Kidney (tissue), 14 donors: ENCODE results near the gene FAM20A. TPM values are rescaled to one million over a fixed set of nuclear protein-coding genes. Genes with fewer than 3 reads are reported as not detected.

Experiments
- DNase-seq, 5 donors: peaks; one replicate each; pipeline ENCODE4 v3.0.0-alpha.2; 2013 to 2020
- FAIRE-seq: peaks from 2 replicates; lab custom pipeline; 2012; peaks lifted over from hg19 to GRCh38; lab: Jason Lieb, UNC
- H3K27ac ChIP-seq, 2 donors: one replicate each; pipeline ENCODE4 v1.7.0; 2013; ENCODE audit warnings: low read depth in 2 of 2, low read length in 2 of 2, inconsistent platforms in 1 of 2
- H3K27me3 ChIP-seq: one replicate; pipeline ENCODE4 v1.7.1; 2013; ENCODE audit warnings: low read length, inconsistent platforms; ENCODE audit not compliant: control insufficient read depth, insufficient read depth
- H3K36me3 ChIP-seq, 3 donors: one replicate each; pipeline versions ENCODE4 v1.7.0 to v1.7.1; 2013; ENCODE audit warnings: low read length in 3 of 3, control low read depth in 1 of 3, inconsistent platforms in 1 of 3; ENCODE audit not compliant: insufficient read depth in 3 of 3, control insufficient read depth in 2 of 3
- H3K4me1 ChIP-seq, 3 donors: one replicate each; pipeline versions ENCODE4 v1.7.0 to v1.7.1; 2013; ENCODE audit warnings: low read length in 3 of 3, inconsistent platforms in 1 of 3, low read depth in 1 of 3; ENCODE audit not compliant: control insufficient read depth in 2 of 3, insufficient read depth in 2 of 3
- H3K4me3 ChIP-seq, 3 donors: one replicate each; pipeline versions ENCODE4 v1.7.0 to v1.8.1; 2013; ENCODE audit warnings: low read length in 3 of 3, control low read depth in 1 of 3, inconsistent platforms in 1 of 3
- H3K9ac ChIP-seq, 3 donors: one replicate each; pipeline versions ENCODE4 v1.7.0 to v1.7.1; 2013; ENCODE audit warnings: low read length in 3 of 3, control low read depth in 1 of 3, inconsistent platforms in 1 of 3
- H3K9me3 ChIP-seq, 3 donors: one replicate each; pipeline versions ENCODE4 v1.7.0 to v1.7.1; 2013; ENCODE audit warnings: low read length in 3 of 3, control low read depth in 1 of 3, inconsistent platforms in 1 of 3; ENCODE audit not compliant: control insufficient read depth in 2 of 3, insufficient read depth in 1 of 3
- CTCF ChIP-seq: IDR thresholded peaks from 3 replicates; pipeline ENCODE4 v1.5.1; 2012; ENCODE audit warnings: mild to moderate bottlenecking, moderate library complexity, borderline replicate concordance; ENCODE audit not compliant: insufficient read depth; ENCODE audit errors: extremely low read depth
- intact Hi-C: fragments of 100-400 bp; cut with DNase I; formaldehyde crosslinking; loops from one replicate; pipeline ENCODE4 v1.11.1; 2022
- polyA plus RNA-seq: library from polyadenylated mRNA; stranded (reverse); fragments of 350-450 nt; fragmentation: Illumina TruSeq; extraction: RNeasy Lipid Tissue Mini Kit (QIAGEN cat#74804); gene quantifications from one replicate; pipeline ENCODE4 v1.2.3, GENCODE V29; 2014; ENCODE audit warnings: low read depth, low replicate concordance; ENCODE audit not compliant: insufficient read depth
- total RNA-seq: library from RNA; stranded (reverse); fragmentation: NEBNext Ultra II Directional; extraction: Animal tissue kit (Norgen Biotek cat#: 25700); gene quantifications from one replicate; pipeline ENCODE4 v1.2.1, GENCODE V29; 2021
- donor health status: control.
- donor health status: control.
- donor health status: control.
- donor health status: control.
- donor health status: control.
- donor health status: DM: yes; HTN: yes; CAD: no.
- donor health status: Normal renal cell carcinoma (clear cell type).

The FAM20A gene
- total and polyA plus RNA-seq, 2 donors from 2014 or later, result 65.8 to 77.7 TPM

DNA sequence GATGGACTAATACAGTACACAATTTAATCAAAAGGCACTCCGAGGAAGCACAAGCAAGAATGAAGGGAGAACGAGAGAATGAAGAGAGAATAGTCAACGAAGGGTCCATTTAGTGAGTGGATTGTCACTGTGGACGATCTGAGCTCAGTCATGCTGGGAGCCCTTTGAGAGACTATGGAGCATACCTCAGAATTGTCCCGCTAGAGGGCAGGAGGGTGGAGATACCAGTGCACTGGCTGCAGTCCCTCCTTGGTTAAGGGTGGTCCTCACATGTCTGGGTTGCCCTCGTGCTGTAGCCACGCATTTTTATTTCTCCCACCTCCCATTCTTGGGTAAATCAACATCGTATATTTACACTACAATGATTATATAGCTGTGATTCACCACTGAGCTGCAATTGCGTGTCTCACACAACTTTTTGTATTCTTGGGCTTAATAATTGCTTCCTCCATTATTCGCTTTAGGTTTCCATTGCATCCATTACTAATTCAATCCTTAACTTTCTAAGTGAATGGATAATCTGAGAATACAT, 33.2 kb upstream of the FAM20A start:
- no peaks in the 10 kb centered on the region for H3K9me3 ChIP-seq
- no peak overlapping the region for H3K4me3 ChIP-seq
- H3K27me3 ChIP-seq, result no peaks in the 10 kb centered on the region
- no peaks in the 10 kb centered on the region for H3K4me1 ChIP-seq
- intact Hi-C loops, result no loop called here
- FAIRE-seq (no peak), DNase-seq (no peak)
- H3K27ac ChIP-seq, result no peak overlapping the region
- TF ChIP-seq CTCF, result no peak
- H3K36me3 ChIP-seq, result no peaks in the 10 kb centered on the region
- no peak overlapping the region for H3K9ac ChIP-seq

GRCh38 chr17:68628576-68628957, 27.4 kb upstream of the FAM20A start:
- FAIRE-seq, result no peak
- H3K9ac ChIP-seq, result no peak overlapping the region
- DNase-seq, result no peak
- no peak overlapping the region for H3K4me3 ChIP-seq
- H3K4me1 ChIP-seq, result peaks cover 3 to 14% (median 5%) of the 10 kb centered on the region in 3 donors
- intact Hi-C loops, result no loop called here
- H3K36me3 ChIP-seq, result no peaks in the 10 kb centered on the region
- H3K27me3 ChIP-seq, result no peaks in the 10 kb centered on the region
- no peak for TF ChIP-seq CTCF
- no peak overlapping the region for H3K27ac ChIP-seq
- no peaks in the 10 kb centered on the region for H3K9me3 ChIP-seq

- no peak overlapping the region for H3K9ac ChIP-seq
- no peaks in the 10 kb centered on the region for H3K9me3 ChIP-seq
- no peaks in the 10 kb centered on the region for H3K36me3 ChIP-seq
- TF ChIP-seq CTCF, result no peak
- H3K27ac ChIP-seq, result peak overlapping the region in 1 of 2 donors; percentile 34
- DNase-seq (peak; percentile 69 to 94 (median 89)), FAIRE-seq (no peak)
- H3K4me3 ChIP-seq, result peak overlapping the region in 1 of 3 donors; percentile 13
- no peaks in the 10 kb centered on the region for H3K27me3 ChIP-seq
- intact Hi-C loops, result no loop called here
- peaks cover 3 to 14% (median 5%) of the 10 kb centered on the region in 3 donors for H3K4me1 ChIP-seq
Measured at GRCh38 chr17:68627956-68628575, 26.9 kb upstream of the FAM20A start.
